ENCODE results near the gene SLC2A8.

The SLC2A8 gene

GRCh38 chr9:127437497-127438264 is 40.7 kb downstream of the SLC2A8 start:
- DNase-seq (ENCODE audit: low spot score) = no peak

- no peak for DNase-seq (ENCODE audit: low spot score)
Measured at GRCh38 chr9:127438394-127438793, 41.4 kb downstream of the SLC2A8 start.

GRCh38 chr9:127444283-127444920 is 47.4 kb downstream of the SLC2A8 start:
- DNase-seq (ENCODE audit: low spot score) = no peak

- DNase-seq (ENCODE audit: low spot score) = peak; percentile 40
Measured at GRCh38 chr9:127444921-127445850, 48.2 kb downstream of the SLC2A8 start.

GRCh38 chr9:127445851-127446712 is 49.1 kb downstream of the SLC2A8 start:
- DNase-seq (ENCODE audit: low spot score) = peak; percentile 32

- no peak for DNase-seq (ENCODE audit: low spot score)
Measured at GRCh38 chr9:127446713-127447415, 49.9 kb downstream of the SLC2A8 start.

- no peak for DNase-seq (ENCODE audit: low spot score)
Measured at GRCh38 chr9:127447416-127448111, 50.6 kb downstream of the SLC2A8 start.

- DNase-seq (ENCODE audit: low spot score) = no peak
Measured at GRCh38 chr9:127448112-127448805, 51.3 kb downstream of the SLC2A8 start.

GRCh38 chr9:127449332-127449966 is 52.5 kb downstream of the SLC2A8 start:
- DNase-seq (ENCODE audit: low spot score) = no peak

GRCh38 chr9:127450243-127450760 is 53.3 kb downstream of the SLC2A8 start:
- no peak for DNase-seq (ENCODE audit: low spot score)

- peak; percentile 91 for DNase-seq (ENCODE audit: low spot score)
Measured at GRCh38 chr9:127450830-127451607, 54.0 kb downstream of the SLC2A8 start, which contains the start of the genes LRSAM1 and RPL12. LRSAM1 (plus strand) TSS chr9:127451510; CDS start chr9:127454528, 3,018 bp downstream. RPL12 (minus strand) TSS chr9:127451406; CDS start chr9:127451317, 89 bp downstream.

- DNase-seq (ENCODE audit: low spot score) = no peak
Measured at GRCh38 chr9:127451608-127451857, 54.6 kb downstream of the SLC2A8 start.

GRCh38 chr9:127451858-127452656 is 55.1 kb downstream of the SLC2A8 start:
- DNase-seq (ENCODE audit: low spot score) = peak; percentile 61

GRCh38 chr9:127452691-127453090 is 55.7 kb downstream of the SLC2A8 start:
- no peak for DNase-seq (ENCODE audit: low spot score)

GRCh38 chr9:127455324-127455992 is 58.5 kb downstream of the SLC2A8 start:
- DNase-seq (ENCODE audit: low spot score) = no peak

GRCh38 chr9:127457191-127457878 is 60.4 kb downstream of the SLC2A8 start:
- DNase-seq (ENCODE audit: low spot score) = no peak

All from SW480 (cell line).